Bronchial epithelial cell (primary cell): Measurements from ENCODE around the gene SPECC1. TPM values are rescaled to one million over a fixed set of nuclear protein-coding genes. Genes with fewer than 3 reads are reported as not detected.
"Not testable (repeated sequence)": the region's sequence is repeated elsewhere in the genome, so short reads cannot be mapped to it uniquely, and the experiment has no call there.

Source experiments
- DNase-seq: peaks from one replicate; pipeline ENCODE4 v3.0.0-alpha.2; 2010; ENCODE audit warnings: low read depth
- FAIRE-seq: peaks from 2 replicates; lab custom pipeline; 2011; peaks lifted over from hg19 to GRCh38; lab: Jason Lieb, UNC
- H3K27me3 ChIP-seq: 2 replicates; pipeline ENCODE4 v1.5.1; 2011; ENCODE audit warnings: low read length; ENCODE audit not compliant: control insufficient read depth, insufficient read depth
- H3K36me3 ChIP-seq: 2 replicates; pipeline ENCODE4 v1.5.1; 2011; ENCODE audit warnings: low read length; ENCODE audit not compliant: control insufficient read depth, insufficient read depth
- H3K4me3 ChIP-seq: 2 replicates; pipeline ENCODE4 v1.5.1; 2011; ENCODE audit warnings: mild to moderate bottlenecking, low read depth, low read length, control low read depth
- total RNA-seq: library from RNA; depleted of rRNA; stranded (reverse); fragments of >200 nt; gene quantifications from 2 replicates; pipeline ENCODE4 v1.2.1, GENCODE V29; 2014
- TF ChIP-seq, protein P1 (sequence below): IDR thresholded peaks from 2 replicates; pipeline ENCODE4 v1.5.1; 2011; ENCODE audit warnings: mild to moderate bottlenecking, moderate library complexity, low read length, control low read depth, inconsistent platforms; ENCODE audit not compliant: insufficient read depth, severe bottlenecking

SPECC1 gene
- total RNA-seq, 1 donor from 2014 or later = 57.1 TPM

DNA sequence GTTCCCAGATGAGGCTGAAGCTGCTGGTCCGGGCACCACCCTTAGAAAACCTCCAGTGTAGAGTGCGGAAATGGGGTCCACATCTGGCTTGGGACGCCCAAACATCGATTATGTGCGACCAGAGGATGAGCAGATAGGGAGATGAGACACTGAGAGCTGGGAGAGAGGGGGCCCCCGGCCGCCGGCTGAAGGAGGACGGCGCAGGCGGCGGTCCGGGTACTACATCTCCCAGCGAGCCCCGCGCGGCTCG, 182 bp upstream of the SPECC1 start:
- FAIRE-seq (no peak), DNase-seq (no peak)
- peaks cover 7% of the 10 kb centered on the region for H3K27me3 ChIP-seq
- H3K4me3 ChIP-seq = peak overlapping the region; percentile 58
- TF ChIP-seq, protein P1, sequence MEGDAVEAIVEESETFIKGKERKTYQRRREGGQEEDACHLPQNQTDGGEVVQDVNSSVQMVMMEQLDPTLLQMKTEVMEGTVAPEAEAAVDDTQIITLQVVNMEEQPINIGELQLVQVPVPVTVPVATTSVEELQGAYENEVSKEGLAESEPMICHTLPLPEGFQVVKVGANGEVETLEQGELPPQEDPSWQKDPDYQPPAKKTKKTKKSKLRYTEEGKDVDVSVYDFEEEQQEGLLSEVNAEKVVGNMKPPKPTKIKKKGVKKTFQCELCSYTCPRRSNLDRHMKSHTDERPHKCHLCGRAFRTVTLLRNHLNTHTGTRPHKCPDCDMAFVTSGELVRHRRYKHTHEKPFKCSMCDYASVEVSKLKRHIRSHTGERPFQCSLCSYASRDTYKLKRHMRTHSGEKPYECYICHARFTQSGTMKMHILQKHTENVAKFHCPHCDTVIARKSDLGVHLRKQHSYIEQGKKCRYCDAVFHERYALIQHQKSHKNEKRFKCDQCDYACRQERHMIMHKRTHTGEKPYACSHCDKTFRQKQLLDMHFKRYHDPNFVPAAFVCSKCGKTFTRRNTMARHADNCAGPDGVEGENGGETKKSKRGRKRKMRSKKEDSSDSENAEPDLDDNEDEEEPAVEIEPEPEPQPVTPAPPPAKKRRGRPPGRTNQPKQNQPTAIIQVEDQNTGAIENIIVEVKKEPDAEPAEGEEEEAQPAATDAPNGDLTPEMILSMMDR = peak; percentile 87
- H3K36me3 ChIP-seq = no peaks in the 10 kb centered on the region

DNA sequence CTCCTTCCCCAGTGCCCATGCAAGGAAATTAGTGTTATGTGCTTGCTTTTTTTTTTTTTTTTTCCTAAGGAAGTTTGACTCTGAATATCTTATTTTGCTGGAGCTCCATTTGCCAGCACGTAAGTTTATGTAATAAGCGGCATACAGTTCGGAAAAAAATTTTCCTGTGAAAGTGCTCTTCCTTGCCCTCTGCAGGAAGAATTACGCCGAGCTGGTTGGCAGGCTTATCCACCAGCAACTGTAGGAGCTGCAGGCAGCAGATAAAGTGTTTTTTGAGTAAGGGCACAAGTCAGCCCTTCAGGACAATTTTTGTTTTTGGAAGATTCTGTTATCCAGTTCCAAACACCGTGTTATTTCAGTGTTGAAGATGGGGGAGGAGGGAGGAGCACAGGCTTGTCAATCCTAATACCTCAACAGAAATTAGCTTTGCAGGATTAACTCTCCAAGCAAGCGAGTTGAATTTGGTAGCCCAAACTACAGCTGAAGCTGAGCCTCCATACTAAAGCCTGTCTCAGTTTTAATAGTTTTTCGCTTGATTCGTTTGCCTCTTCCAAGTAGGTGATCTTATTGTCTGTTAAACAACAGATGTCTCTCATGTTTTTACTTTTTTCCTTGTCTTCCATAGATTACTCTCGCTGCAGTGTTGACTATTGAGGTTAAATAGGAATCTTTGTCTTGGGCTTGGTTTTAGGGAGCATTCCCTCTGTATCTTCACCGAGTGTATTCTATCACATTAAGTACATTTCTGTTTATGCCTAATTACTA, 1.1 kb downstream of the SPECC1 start:
- no peaks in the 10 kb centered on the region for H3K36me3 ChIP-seq
- H3K4me3 ChIP-seq = peak overlapping the region; percentile 58
- TF ChIP-seq, protein P1 = peak; percentile 49
- no peak for FAIRE-seq
- peaks cover 7% of the 10 kb centered on the region for H3K27me3 ChIP-seq
- DNase-seq = peak; percentile 61

DNA sequence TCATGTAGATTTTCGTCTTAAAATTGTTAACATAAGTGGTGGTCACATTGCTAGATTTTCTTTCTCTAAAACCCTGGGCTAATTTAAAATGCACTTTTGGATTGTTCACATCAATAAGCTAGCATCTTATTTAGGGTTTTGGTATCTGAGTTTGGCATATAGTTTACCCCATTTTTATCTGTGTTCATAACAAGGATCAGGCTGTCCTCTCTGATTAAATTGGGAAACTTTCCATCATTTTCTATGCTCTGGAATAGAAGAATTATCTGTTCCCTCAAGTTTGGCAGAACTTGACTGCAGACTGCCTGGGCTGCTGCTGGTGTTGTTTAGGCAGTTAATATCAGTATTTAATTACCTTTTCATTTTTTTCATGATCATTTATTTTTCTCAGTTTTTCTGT, 1.8 kb downstream of the SPECC1 start:
- Histone ChIP-seq H3K4me3 (no peak overlapping the region), H3K36me3 (no peaks in the 10 kb centered on the region), H3K27me3 (peaks cover 7% of the 10 kb centered on the region)
- TF ChIP-seq, protein P1 = no peak
- DNase-seq = no peak
- FAIRE-seq = no peak

DNA sequence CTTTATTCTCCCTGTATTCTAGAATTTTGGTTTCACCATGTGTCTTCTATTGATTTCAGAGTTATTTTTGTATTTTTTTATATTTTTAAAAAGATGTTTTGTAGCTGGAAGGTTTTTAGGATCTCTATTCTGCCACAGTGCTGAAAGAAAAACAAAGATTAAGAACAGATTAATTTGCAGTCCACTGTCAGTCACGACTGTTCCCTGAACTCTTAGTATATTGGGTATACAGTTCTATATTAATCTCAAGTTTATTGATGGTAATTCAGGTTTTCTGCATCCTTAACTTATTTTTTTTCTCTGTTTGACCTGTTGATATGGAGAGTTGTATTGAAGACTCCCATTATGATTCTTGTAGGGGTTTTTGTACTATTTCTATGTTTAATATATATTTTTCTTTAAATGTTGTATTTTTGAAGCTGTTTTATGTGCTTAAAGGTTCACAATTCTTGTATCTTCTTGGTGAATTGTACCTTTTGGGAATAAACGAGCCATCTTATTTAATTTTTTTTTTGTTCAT, 2.9 kb downstream of the SPECC1 start:
- no peak for DNase-seq
- no peak overlapping the region for H3K4me3 ChIP-seq
- no peak for FAIRE-seq
- no peaks in the 10 kb centered on the region for H3K36me3 ChIP-seq
- TF ChIP-seq, protein P1 = no peak
- peaks cover 6% of the 10 kb centered on the region for H3K27me3 ChIP-seq

DNA sequence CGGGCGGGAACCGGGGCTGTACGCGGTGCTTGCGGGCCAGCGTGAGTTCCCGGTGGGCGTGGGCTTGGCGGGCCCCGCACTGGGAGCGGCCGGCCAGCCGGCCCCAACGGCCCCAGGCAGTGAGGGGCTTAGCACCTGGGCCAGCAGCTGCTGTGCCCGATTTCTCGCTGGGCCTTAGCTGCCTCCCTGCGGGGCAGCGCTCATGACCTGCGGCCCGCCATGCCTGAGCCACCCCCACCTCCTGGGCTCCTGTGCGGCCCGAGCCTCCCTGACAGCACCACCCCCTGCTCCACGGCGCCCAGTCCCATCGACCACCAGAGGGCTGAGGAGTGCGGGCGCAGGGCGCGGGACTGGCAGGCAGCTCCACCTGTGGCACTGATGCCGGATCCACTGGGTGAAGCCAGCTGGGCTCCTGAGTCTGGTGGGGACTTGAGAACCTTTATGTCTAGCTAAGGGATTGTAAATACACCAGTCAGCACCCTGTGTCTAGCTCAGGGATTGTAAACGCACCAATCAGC, 7.4 kb downstream of the SPECC1 start:
- H3K36me3 ChIP-seq, H3K4me3 ChIP-seq, DNase-seq, H3K27me3 ChIP-seq, FAIRE-seq: not testable (repeated sequence)

DNA sequence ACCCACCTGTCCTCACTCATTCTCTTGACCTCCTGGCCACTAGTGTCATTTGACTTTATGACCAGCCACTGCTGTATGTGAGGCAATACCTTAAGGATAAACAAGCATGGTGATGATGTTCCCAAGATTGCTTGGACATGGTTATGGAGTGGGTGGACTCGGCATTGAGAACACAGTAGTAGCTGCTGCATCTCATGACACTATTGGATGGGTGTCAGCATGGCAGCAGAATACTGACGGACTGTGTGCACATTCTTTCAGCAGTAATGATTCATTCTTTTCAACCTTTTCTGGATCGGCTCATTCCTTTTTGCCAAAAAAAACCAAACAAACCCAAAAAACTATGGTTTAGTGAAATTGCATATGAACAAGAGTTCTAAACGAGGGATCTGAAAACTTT, 13.5 kb downstream of the SPECC1 start:
- DNase-seq (no peak), FAIRE-seq (peak; percentile 36)
- Histone ChIP-seq H3K4me3 (no peak overlapping the region), H3K27me3 (peaks cover 2% of the 10 kb centered on the region), H3K36me3 (no peaks in the 10 kb centered on the region)
- TF ChIP-seq, protein P1 = no peak
